AG04449 (cell line): ENCODE measurements around the gene AFF3.

ENCODE experiments used
- CTCF ChIA-PET: fragments of 350-600 bp; formaldehyde crosslinking; extraction: SDS; loops from one replicate; lab custom pipeline; 2021; ENCODE audit warnings: antibody characterized with exemption; lab: Yijun Ruan, JAX
- POLR2A ChIA-PET: fragments of 400-600, 350-600 bp; formaldehyde crosslinking; extraction: SDS; loops from one replicate; lab custom pipeline; 2020; ENCODE audit warnings: antibody characterized with exemption, inconsistent platforms; lab: Yijun Ruan, JAX
- DNase-seq: peaks from one replicate; pipeline ENCODE4 v3.0.0-alpha.2; 2010; ENCODE audit warnings: low read depth, low spot score
- H3K4me3 ChIP-seq: 2 replicates; pipeline ENCODE4 v1.5.1; 2011; ENCODE audit warnings: low read depth, mild to moderate bottlenecking, control low read depth, low read length
- TF ChIP-seq, protein P1 (sequence below): IDR thresholded peaks from one replicate; pipeline ENCODE4 v1.5.1; 2011; ENCODE audit warnings: mild to moderate bottlenecking, moderate library complexity, low read length, control low read depth, inconsistent platforms; ENCODE audit not compliant: insufficient read depth; ENCODE audit errors: missing control alignments

Gene AFF3

DNA sequence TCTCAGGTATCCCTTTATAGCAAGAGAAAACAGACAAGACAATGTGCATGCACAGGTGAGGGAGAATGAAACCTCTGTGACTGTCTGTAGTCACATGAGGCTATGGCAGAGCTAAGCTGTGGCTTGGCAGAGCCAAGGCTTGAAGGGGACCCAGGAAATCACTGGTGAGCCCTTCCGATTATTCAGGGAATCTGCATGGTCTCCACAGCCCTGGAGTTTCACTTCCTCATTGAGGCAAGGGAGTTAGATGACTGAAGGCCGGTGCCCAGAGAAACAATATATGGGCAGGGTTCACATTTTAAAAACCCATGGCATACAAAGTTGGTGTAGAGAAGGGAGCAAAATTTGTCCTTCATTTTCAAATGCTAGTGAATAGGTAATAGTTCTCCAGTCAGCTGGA lies 508.2 kb downstream of the AFF3 start:
- no peak for DNase-seq
- TF ChIP-seq, protein P1, sequence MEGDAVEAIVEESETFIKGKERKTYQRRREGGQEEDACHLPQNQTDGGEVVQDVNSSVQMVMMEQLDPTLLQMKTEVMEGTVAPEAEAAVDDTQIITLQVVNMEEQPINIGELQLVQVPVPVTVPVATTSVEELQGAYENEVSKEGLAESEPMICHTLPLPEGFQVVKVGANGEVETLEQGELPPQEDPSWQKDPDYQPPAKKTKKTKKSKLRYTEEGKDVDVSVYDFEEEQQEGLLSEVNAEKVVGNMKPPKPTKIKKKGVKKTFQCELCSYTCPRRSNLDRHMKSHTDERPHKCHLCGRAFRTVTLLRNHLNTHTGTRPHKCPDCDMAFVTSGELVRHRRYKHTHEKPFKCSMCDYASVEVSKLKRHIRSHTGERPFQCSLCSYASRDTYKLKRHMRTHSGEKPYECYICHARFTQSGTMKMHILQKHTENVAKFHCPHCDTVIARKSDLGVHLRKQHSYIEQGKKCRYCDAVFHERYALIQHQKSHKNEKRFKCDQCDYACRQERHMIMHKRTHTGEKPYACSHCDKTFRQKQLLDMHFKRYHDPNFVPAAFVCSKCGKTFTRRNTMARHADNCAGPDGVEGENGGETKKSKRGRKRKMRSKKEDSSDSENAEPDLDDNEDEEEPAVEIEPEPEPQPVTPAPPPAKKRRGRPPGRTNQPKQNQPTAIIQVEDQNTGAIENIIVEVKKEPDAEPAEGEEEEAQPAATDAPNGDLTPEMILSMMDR: no peak
- ChIA-PET POLR2A (interaction anchor here (0.7 kb wide), 1 partner anchor 74 kb away, joined by 3 read pairs; no protein-coding TSS in a partner anchor), CTCF (no interaction called here)
- no peak overlapping the region for H3K4me3 ChIP-seq

DNA sequence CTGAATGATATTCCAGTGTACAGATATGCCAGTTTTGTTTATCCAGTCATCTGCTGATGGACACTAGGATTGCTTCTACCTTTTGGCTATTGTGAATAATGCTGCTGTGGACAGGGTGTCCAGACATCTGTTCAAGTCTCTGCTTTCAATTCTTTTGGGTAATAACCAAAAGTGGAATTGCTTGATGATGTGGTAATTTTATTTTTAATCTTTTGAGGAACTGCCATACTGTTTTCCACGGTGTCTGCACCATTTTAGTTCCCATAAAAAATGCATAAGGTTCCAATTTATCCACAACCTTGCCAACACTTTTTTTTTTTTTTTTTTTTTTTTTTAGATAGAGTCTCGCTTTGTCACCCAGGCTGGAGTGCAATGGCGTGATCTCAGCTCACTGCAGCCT lies 510.7 kb downstream of the AFF3 start:
- no peak overlapping the region for H3K4me3 ChIP-seq
- ChIA-PET CTCF (no interaction called here), POLR2A (no interaction called here)
- TF ChIP-seq, protein P1: no peak
- DNase-seq: no peak

DNA sequence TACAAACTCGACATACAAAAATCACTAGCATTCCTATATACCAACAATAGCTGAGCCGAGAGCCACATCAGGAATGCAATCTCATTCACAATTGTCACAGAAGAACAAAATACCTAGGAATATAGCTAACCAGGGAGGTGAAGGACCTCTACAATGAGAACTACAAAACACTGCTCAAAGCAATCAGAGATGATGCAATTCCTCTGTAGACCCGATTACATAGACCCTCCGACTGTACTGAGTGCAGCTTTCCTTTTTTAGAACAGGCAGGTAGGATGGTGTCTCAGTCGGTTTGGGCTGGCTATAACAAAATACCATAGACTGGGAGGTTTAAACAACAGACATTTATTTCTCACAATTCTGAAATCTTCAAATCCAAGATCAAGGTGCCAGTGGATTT lies 513.1 kb downstream of the AFF3 start:
- TF ChIP-seq, protein P1: no peak
- ChIA-PET CTCF (interaction anchor here (1.5 kb wide), 2 partner anchors 14 to 633 kb away, joined by 3 read pairs; no protein-coding TSS in a partner anchor), POLR2A (no interaction called here)
- H3K4me3 ChIP-seq: no peak overlapping the region
- DNase-seq: no peak

DNA sequence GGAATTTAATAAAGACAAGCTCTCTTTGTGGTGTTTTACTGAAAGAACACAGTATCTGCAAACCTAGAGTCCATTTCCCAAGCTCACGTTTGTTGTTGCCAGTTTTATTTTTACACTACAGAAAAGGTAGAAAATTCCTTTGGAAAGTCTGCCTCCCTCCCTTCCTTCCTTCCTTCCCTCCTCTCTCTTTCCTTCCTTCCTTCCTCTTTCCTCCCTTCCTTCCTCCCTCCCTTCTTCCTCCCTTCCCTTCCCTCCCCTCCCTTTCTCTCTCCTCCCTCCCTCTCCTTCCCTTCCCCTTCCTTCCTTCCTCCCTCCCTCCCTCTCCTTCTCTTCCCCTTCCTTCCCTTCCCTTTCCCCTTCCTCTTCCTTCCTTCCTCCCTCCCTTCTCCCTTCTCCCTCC lies 516.2 kb downstream of the AFF3 start:
- ChIA-PET POLR2A (no interaction called here), CTCF (interaction anchor here (1.2 to 1.7 kb wide), 2 partner anchors 14 to 636 kb away, joined by 3 to 4 read pairs; no protein-coding TSS in a partner anchor)
- TF ChIP-seq, protein P1: no peak
- DNase-seq: no peak
- H3K4me3 ChIP-seq: no peak overlapping the region

DNA sequence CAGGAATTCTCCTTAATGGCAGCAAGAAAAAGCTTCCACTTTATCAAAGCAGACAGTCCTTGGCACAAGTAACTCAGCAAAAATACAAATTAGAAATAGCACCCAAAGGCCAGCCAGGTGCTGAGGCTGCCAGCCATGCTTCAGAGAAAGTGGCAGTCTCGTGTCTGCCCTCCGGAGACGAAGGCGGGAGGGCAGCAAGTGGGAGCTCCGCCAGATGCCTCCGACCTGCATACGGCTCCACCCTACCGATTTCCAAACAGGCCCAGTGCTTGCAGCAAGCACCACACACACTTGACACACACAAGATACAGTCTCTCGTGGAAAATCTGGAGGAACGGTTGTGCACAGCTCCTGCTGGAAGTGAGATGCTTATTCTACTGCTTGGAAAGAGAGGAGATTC lies 517.7 kb downstream of the AFF3 start:
- TF ChIP-seq, protein P1: no peak
- H3K4me3 ChIP-seq: no peak overlapping the region
- CTCF ChIA-PET: interaction anchor here (1.7 kb wide), 1 partner anchor 15 kb away, joined by 3 read pairs; no protein-coding TSS in a partner anchor
- DNase-seq: no peak
- POLR2A ChIA-PET: no interaction called here

DNA sequence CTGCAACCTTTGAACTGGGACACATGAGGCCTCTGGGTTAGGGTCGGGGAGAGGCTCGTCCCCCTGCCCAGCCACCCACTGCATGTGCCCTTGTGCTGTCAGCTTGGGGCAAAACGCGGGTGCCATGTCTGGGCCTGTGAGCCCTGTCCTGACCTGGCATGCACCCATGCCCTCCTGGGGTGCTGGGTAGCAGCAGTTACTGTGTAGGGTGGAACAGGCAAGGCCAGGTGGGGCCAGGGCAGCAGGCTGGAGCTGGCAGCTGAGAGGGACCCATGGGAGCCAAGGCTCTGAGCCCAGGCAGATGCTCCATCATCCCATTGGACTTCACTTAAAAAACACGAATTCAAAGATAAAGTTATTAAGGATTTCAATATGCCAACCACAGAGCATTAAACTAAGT lies 518.8 kb downstream of the AFF3 start:
- POLR2A ChIA-PET: no interaction called here
- H3K4me3 ChIP-seq: no peak overlapping the region
- CTCF ChIA-PET: no interaction called here
- no peak for DNase-seq
- TF ChIP-seq, protein P1: no peak
